Kidney (tissue), 14 donors: Measurements from ENCODE around the gene FABP2. TPM values are rescaled to one million over a fixed set of nuclear protein-coding genes. Genes with fewer than 3 reads are reported as not detected.

Experiments used
- DNase-seq, 5 donors: peaks; one replicate each; pipeline ENCODE4 v3.0.0-alpha.2; 2013 to 2020
- FAIRE-seq: peaks from 2 replicates; lab custom pipeline; 2012; peaks lifted over from hg19 to GRCh38; lab: Jason Lieb, UNC
- H3K27ac ChIP-seq, 2 donors: one replicate each; pipeline ENCODE4 v1.7.0; 2013; ENCODE audit warnings: low read depth in 2 of 2, low read length in 2 of 2, inconsistent platforms in 1 of 2
- H3K27me3 ChIP-seq: one replicate; pipeline ENCODE4 v1.7.1; 2013; ENCODE audit warnings: low read length, inconsistent platforms; ENCODE audit not compliant: control insufficient read depth, insufficient read depth
- H3K36me3 ChIP-seq, 3 donors: one replicate each; pipeline versions ENCODE4 v1.7.0 to v1.7.1; 2013; ENCODE audit warnings: low read length in 3 of 3, control low read depth in 1 of 3, inconsistent platforms in 1 of 3; ENCODE audit not compliant: insufficient read depth in 3 of 3, control insufficient read depth in 2 of 3
- H3K4me1 ChIP-seq, 3 donors: one replicate each; pipeline versions ENCODE4 v1.7.0 to v1.7.1; 2013; ENCODE audit warnings: low read length in 3 of 3, inconsistent platforms in 1 of 3, low read depth in 1 of 3; ENCODE audit not compliant: control insufficient read depth in 2 of 3, insufficient read depth in 2 of 3
- H3K4me3 ChIP-seq, 3 donors: one replicate each; pipeline versions ENCODE4 v1.7.0 to v1.8.1; 2013; ENCODE audit warnings: low read length in 3 of 3, control low read depth in 1 of 3, inconsistent platforms in 1 of 3
- H3K9ac ChIP-seq, 3 donors: one replicate each; pipeline versions ENCODE4 v1.7.0 to v1.7.1; 2013; ENCODE audit warnings: low read length in 3 of 3, control low read depth in 1 of 3, inconsistent platforms in 1 of 3
- H3K9me3 ChIP-seq, 3 donors: one replicate each; pipeline versions ENCODE4 v1.7.0 to v1.7.1; 2013; ENCODE audit warnings: low read length in 3 of 3, control low read depth in 1 of 3, inconsistent platforms in 1 of 3; ENCODE audit not compliant: control insufficient read depth in 2 of 3, insufficient read depth in 1 of 3
- CTCF ChIP-seq: IDR thresholded peaks from 3 replicates; pipeline ENCODE4 v1.5.1; 2012; ENCODE audit warnings: mild to moderate bottlenecking, moderate library complexity, borderline replicate concordance; ENCODE audit not compliant: insufficient read depth; ENCODE audit errors: extremely low read depth
- intact Hi-C: fragments of 100-400 bp; cut with DNase I; formaldehyde crosslinking; loops from one replicate; pipeline ENCODE4 v1.11.1; 2022
- polyA plus RNA-seq: library from polyadenylated mRNA; stranded (reverse); fragments of 350-450 nt; fragmentation: Illumina TruSeq; extraction: RNeasy Lipid Tissue Mini Kit (QIAGEN cat#74804); gene quantifications from one replicate; pipeline ENCODE4 v1.2.3, GENCODE V29; 2014; ENCODE audit warnings: low read depth, low replicate concordance; ENCODE audit not compliant: insufficient read depth
- total RNA-seq: library from RNA; stranded (reverse); fragmentation: NEBNext Ultra II Directional; extraction: Animal tissue kit (Norgen Biotek cat#: 25700); gene quantifications from one replicate; pipeline ENCODE4 v1.2.1, GENCODE V29; 2021
- donor health status: control.
- donor health status: control.
- donor health status: control.
- donor health status: control.
- donor health status: control.
- donor health status: DM: yes; HTN: yes; CAD: no.
- donor health status: Normal renal cell carcinoma (clear cell type).

FABP2 gene
- total and polyA plus RNA-seq, 2 donors from 2014 or later: not detected

- H3K4me3 ChIP-seq: no peak overlapping the region
- peaks cover 0 to 2% (median 0%) of the 10 kb centered on the region in 3 donors for H3K4me1 ChIP-seq
- H3K9ac ChIP-seq: no peak overlapping the region
- no peak for FAIRE-seq
- DNase-seq: no peak
- peaks cover 4 to 13% (median 8%) of the 10 kb centered on the region in 3 donors for H3K36me3 ChIP-seq
- no peaks in the 10 kb centered on the region for H3K27me3 ChIP-seq
- TF ChIP-seq CTCF: no peak
- intact Hi-C loops: loop anchor here (10.0 kb wide), 1 partner anchor 305 kb away; no protein-coding TSS in a partner anchor
- no peaks in the 10 kb centered on the region for H3K9me3 ChIP-seq
- H3K27ac ChIP-seq: no peak overlapping the region
These were observed 32.6 kb downstream of the FABP2 start for GRCh38 chr4:119289313-119289712.

- peak; percentile 97 for FAIRE-seq
- intact Hi-C loops: loop anchor here (10.0 kb wide), 1 partner anchor 302 kb away; no protein-coding TSS in a partner anchor
- peak in 2 of 5 donors; percentile 61 to 79 for DNase-seq
These were observed 35.4 kb downstream of the FABP2 start for GRCh38 chr4:119286377-119287002.

GRCh38 chr4:119284876-119285780, 36.8 kb downstream of the FABP2 start:
- H3K27me3 ChIP-seq: no peaks in the 10 kb centered on the region
- FAIRE-seq (peak; percentile 56), DNase-seq (peak in 2 of 5 donors; percentile 6 to 23)
- peak overlapping the region in 1 of 2 donors; percentile 81 for H3K27ac ChIP-seq
- H3K4me3 ChIP-seq: peak overlapping the region in 2 of 3 donors; percentile 14 to 65
- H3K9ac ChIP-seq: peak overlapping the region in 2 of 3 donors; percentile 8 to 10
- H3K9me3 ChIP-seq: no peaks in the 10 kb centered on the region
- intact Hi-C loops: loop anchor here (10.0 kb wide), 1 partner anchor 300 kb away; no protein-coding TSS in a partner anchor
- no peak for TF ChIP-seq CTCF
- H3K4me1 ChIP-seq: peaks cover 0 to 7% (median 2%) of the 10 kb centered on the region in 3 donors
- H3K36me3 ChIP-seq: no peaks in the 10 kb centered on the region

More at GRCh38 chr4:119286377-119287002, 35.4 kb downstream of the FABP2 start:
- H3K4me3 ChIP-seq: no peak overlapping the region
- H3K27me3 ChIP-seq: no peaks in the 10 kb centered on the region
- H3K27ac ChIP-seq: no peak overlapping the region
- peak; percentile 62 for TF ChIP-seq CTCF
- H3K9ac ChIP-seq: no peak overlapping the region
- no peaks in the 10 kb centered on the region for H3K9me3 ChIP-seq
- H3K4me1 ChIP-seq: peaks cover 0 to 2% (median 1%) of the 10 kb centered on the region in 3 donors
- no peaks in the 10 kb centered on the region for H3K36me3 ChIP-seq
